Omental fat pad (tissue), 4 donors: ENCODE measurements around the gene FOXO3. TPM values are rescaled to one million over a fixed set of nuclear protein-coding genes. Genes with fewer than 3 reads are reported as not detected.

ENCODE experiments used
- ATAC-seq: fragments of 150-250 bp; one replicate; pipeline ENCODE4 v1.9.1; 2016; ENCODE audit warnings: mild to moderate bottlenecking, moderate library complexity; ENCODE audit not compliant: low FRiP score
- DNase-seq: peaks from one replicate; pipeline ENCODE4 v3.0.0-alpha.2; 2019; ENCODE audit warnings: low spot score
- total RNA-seq, 4 donors: library from RNA; depleted of rRNA; stranded (reverse); fragments of >200 nt; gene quantifications; one replicate each; pipeline ENCODE4 v1.1.0, GENCODE V29; 2016
- TF ChIP-seq, protein P1 (sequence below), 3 donors: fragments of 450-650 bp; IDR thresholded peaks; one replicate each; pipeline ENCODE4 v1.5.1; 2016 to 2017; ENCODE audit warnings: antibody characterized with exemption in 3 of 3, mild to moderate bottlenecking in 3 of 3, moderate library complexity in 2 of 3

Gene FOXO3
- total RNA-seq, 4 donors from 2014 or later, result 92.9 to 129 (median 113) TPM

DNA sequence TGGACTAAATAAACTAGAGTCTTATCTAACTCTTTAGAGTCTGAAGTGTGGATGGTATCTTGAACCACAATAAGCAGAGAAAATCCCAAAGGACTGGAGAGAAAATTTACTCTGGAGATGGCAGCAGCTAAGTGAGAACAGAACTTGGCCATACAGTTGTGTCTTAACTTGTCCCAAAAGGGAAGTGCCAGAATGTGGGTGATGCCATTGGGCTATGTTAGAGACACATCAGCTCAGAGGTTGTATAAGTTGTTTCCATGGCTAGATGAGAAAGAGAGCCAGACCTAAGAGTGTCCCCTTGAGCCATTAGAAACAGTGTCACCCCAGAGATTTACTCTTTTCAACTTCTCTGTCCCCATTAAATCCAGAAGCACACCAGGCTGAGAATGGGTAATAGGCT, 36.2 kb downstream of the FOXO3 start:
- DNase-seq, result no peak
- no peak for ATAC-seq
- TF ChIP-seq, protein P1, sequence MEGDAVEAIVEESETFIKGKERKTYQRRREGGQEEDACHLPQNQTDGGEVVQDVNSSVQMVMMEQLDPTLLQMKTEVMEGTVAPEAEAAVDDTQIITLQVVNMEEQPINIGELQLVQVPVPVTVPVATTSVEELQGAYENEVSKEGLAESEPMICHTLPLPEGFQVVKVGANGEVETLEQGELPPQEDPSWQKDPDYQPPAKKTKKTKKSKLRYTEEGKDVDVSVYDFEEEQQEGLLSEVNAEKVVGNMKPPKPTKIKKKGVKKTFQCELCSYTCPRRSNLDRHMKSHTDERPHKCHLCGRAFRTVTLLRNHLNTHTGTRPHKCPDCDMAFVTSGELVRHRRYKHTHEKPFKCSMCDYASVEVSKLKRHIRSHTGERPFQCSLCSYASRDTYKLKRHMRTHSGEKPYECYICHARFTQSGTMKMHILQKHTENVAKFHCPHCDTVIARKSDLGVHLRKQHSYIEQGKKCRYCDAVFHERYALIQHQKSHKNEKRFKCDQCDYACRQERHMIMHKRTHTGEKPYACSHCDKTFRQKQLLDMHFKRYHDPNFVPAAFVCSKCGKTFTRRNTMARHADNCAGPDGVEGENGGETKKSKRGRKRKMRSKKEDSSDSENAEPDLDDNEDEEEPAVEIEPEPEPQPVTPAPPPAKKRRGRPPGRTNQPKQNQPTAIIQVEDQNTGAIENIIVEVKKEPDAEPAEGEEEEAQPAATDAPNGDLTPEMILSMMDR (IDR thresholded peaks at IDR 0.05), result no peak

DNA sequence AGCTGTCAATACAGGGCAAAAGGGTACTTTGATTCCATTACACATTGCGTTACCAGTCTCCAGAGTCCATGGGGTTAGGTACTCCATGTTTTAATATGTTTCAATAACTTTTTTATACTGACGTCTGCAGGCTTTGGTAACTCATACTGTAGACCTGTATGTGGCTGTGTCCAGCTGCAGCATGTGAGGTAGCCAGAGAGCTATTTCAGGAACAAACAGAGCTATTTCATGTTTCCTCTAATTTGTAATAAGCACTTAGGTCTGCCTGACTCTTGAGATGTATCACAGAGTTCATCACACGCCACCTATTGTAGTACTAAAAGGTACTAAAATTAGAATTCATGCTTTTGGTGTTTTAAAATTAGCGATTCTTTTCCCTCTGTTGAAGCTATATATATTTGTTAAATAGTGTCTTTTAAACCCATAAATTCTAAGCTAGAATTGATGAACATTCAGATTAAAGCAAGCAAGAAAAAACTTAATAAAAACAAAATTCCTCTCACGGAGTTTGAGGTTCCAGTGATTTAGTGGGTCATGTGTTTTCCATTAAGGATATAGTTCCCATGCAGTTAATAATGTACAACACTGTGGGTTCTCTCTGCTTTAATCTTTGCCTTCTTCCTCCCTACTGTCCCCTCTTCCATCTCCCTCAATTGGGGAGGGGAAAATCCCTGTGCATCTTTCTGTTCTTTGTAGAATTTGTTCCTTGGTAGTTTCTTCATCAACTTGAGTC, 37.0 kb downstream of the FOXO3 start:
- TF ChIP-seq, protein P1 (IDR thresholded peaks at IDR 0.05), result no peak
- ATAC-seq, result no peak
- DNase-seq, result no peak

DNA sequence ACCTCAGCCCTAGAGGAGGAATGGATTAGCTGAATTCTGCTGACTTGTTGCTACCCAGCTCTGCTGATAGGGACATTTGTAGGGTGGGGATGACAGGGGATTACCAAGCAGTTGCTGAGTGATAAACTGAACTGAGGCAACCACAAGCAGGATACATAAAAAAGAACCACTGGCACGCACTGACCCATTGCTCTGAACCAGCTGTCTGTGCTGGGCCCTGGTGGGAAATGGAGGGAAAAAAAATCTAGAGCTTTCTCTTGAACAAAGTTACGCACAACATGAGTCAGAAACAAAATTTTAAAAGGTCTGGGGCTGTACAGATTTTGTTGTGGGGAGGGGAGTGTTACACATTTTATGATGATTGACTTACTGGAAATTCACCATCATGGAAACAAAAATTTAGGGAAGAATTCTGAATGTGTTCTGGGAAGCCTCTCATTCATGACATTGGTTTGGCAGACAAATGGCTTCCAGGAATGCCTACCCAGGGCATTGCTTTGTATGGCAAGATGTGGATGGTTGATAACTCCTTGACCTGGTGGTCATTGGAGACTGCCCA, 37.7 kb downstream of the FOXO3 start:
- TF ChIP-seq, protein P1 (IDR thresholded peaks at IDR 0.05), result no peak
- ATAC-seq (peak; percentile 71), DNase-seq (no peak)

DNA sequence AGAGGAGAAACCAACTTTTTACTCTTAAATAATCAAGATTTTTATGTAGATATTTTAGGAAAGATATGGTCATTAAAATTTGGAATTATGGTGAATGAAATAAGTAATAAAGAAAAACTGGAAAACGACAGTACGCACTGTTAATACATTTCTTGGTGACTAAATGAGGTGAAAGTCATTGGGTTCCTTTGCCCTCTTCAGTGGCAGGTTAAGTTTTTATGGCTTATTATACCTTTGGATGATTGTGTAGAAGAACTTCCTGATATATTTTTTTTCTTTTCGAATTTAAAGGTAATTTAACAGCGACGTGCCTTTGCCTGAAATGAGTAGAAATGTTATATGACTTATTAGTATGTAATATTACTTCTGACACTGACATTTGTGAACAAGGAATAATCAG, 43.4 kb downstream of the FOXO3 start:
- no peak for ATAC-seq
- no peak for DNase-seq
- TF ChIP-seq, protein P1 (IDR thresholded peaks at IDR 0.05), result no peak

DNA sequence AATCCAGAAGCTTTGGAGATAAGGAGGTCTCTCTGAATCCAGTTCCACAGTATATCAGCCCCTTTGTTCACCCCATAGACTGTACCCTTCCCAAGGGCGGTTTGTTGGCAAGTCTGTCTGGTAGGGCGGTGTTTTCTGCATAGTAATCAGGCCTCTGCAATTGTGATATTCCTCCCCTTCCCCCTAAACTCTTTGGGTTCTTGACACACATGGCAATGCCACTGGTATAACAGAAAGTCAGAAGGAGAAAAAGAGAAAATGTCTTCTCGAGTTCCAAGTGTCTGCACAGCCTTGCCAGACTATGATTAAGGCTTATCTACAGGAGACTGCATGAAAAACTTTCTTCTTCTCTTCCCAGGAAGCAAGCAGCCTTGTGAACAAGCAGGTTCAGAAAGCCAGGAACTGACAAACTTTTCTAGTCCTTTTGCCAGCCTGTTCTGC, 45.6 kb downstream of the FOXO3 start:
- TF ChIP-seq, protein P1 (IDR thresholded peaks at IDR 0.05), result no peak

DNA sequence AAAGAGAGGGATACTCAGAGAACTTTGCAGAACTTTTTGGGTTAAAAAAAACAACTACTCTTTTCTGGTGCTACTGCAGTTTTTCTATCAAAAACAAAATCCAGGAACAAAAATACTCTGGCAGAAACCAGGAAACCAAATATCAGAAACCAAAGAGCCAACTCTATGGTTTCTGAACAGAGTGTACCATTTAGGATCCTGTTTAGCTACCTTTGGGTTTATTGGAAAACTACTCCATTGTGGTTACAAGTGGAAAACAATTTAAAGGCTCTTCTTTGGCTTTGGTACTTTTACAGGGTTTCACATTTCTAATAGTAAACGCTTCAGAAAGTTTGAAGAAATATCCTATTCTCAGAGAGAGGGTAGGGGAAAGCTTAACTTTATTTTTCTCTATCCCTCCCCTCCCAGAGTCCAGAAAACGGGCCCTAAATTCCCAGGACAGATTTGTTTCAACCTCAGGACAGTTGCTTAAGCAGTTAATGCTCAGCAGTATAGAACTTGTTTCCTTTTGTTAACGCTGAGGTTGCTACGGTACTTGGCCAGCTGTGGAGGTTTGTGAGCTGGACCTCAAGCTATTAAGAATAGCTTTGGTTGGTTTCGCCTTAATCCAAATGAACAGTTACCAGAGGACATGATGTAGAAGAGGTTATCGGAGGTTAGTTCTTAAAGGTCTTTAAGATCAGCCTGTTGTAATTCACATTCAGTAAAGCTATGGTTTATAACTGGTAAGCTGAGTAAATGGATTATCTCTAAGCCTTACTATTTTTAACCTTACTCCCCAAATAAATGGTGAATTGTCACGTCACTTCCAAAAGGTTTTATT, 47.9 kb downstream of the FOXO3 start:
- no peak for ATAC-seq
- TF ChIP-seq, protein P1 (IDR thresholded peaks at IDR 0.05), result no peak
- DNase-seq, result no peak

More for the DNA sequence above, 45.6 kb downstream of the FOXO3 start:
- ATAC-seq (no peak), DNase-seq (no peak)
